RWPE2 (cell line): ENCODE results near the gene A1BG.

ENCODE experiments used
- ATAC-seq: fragments of 200-7000 bp; cut with Tn5 transposase; 3 replicates; pipeline ENCODE4 v1.9.1; 2021; ENCODE audit warnings: low read depth
- DNase-seq: peaks from one replicate; pipeline ENCODE4 v3.0.0-alpha.2; 2020; ENCODE audit warnings: low spot score
- H3K27ac ChIP-seq: fragments of 450-650 bp; 2 replicates; pipeline ENCODE4 v1.5.1; 2017; ENCODE audit warnings: mild to moderate bottlenecking; ENCODE audit not compliant: poor library complexity, severe bottlenecking
- H3K27me3 ChIP-seq: fragments of 250-450 bp; sonication (Bioruptor Pico); 2 replicates; pipeline ENCODE4 v1.5.1; 2021; ENCODE audit warnings: mild to moderate bottlenecking, moderate library complexity; ENCODE audit not compliant: insufficient read depth, poor library complexity, severe bottlenecking
- H3K36me3 ChIP-seq: fragments of 250-450 bp; sonication (Bioruptor Pico); 2 replicates; pipeline ENCODE4 v1.5.1; 2020; ENCODE audit warnings: low read depth, mild to moderate bottlenecking, moderate library complexity
- H3K4me1 ChIP-seq: fragments of 250-450 bp; sonication (Bioruptor Pico); 2 replicates; pipeline ENCODE4 v1.5.1; 2021; ENCODE audit warnings: mild to moderate bottlenecking, moderate library complexity; ENCODE audit not compliant: insufficient read depth, poor library complexity, severe bottlenecking
- H3K4me3 ChIP-seq: fragments of 250-450 bp; sonication (Bioruptor Pico); 2 replicates; pipeline ENCODE4 v1.5.1; 2021; ENCODE audit warnings: mild to moderate bottlenecking, moderate library complexity; ENCODE audit not compliant: severe bottlenecking
- H3K9me3 ChIP-seq: fragments of 250-450 bp; sonication (Bioruptor Pico); 2 replicates; pipeline ENCODE4 v1.5.1; 2021; ENCODE audit warnings: mild to moderate bottlenecking, moderate library complexity; ENCODE audit not compliant: severe bottlenecking
- TF ChIP-seq, protein P1 (sequence below): fragments of 450-650 bp; IDR thresholded peaks from one replicate; pipeline ENCODE4 v1.5.1; 2017; ENCODE audit warnings: mild to moderate bottlenecking, moderate library complexity; ENCODE audit not compliant: poor library complexity, severe bottlenecking

Gene A1BG

GRCh38 chr19:58326914-58327726 lies 26.2 kb downstream of the A1BG start, which contains the start of gene ZSCAN22:
Gene ZSCAN22 (plus strand): TSS chr19:58326994. CDS start chr19:58334803, 7,809 bp downstream.
- Histone ChIP-seq H3K36me3 (no peaks in the 10 kb centered on the region), H3K27ac (peak within 1 kb of the TSS; percentile 44), H3K27me3 (no peaks in the 10 kb centered on the region), H3K9me3 (no peaks in the 10 kb centered on the region), H3K4me3 (peak within 1 kb of the TSS; percentile 75), H3K4me1 (no peaks in the 10 kb centered on the region)
- TF ChIP-seq, protein P1, sequence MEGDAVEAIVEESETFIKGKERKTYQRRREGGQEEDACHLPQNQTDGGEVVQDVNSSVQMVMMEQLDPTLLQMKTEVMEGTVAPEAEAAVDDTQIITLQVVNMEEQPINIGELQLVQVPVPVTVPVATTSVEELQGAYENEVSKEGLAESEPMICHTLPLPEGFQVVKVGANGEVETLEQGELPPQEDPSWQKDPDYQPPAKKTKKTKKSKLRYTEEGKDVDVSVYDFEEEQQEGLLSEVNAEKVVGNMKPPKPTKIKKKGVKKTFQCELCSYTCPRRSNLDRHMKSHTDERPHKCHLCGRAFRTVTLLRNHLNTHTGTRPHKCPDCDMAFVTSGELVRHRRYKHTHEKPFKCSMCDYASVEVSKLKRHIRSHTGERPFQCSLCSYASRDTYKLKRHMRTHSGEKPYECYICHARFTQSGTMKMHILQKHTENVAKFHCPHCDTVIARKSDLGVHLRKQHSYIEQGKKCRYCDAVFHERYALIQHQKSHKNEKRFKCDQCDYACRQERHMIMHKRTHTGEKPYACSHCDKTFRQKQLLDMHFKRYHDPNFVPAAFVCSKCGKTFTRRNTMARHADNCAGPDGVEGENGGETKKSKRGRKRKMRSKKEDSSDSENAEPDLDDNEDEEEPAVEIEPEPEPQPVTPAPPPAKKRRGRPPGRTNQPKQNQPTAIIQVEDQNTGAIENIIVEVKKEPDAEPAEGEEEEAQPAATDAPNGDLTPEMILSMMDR = no peak
- DNase-seq (peak; percentile 96), ATAC-seq (peak; percentile 90)

DNA sequence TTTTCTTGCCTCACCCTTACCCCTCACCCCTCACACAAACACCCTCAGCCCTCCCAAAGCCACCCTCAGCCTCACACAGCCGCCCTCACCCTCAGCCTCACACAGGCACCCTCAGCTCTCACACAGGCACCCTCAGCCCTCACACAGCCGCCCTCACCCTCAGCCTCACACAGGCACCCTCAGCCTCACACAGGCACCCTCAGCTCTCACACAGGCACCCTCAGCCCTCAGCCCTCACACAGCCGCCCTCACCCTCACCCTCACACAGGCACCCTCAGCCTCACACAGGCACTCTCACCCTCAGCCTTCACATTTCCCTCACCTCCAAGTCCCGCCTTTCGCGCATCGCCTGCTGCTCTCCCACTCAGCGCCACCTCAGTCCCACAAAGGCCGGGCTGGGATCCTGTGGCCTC lies 26.8 kb downstream of the A1BG start:
- DNase-seq (no peak), ATAC-seq (peak; percentile 16)
- Histone ChIP-seq H3K36me3 (no peaks in the 10 kb centered on the region), H3K4me3 (peak overlapping the region; percentile 75), H3K4me1 (no peaks in the 10 kb centered on the region), H3K27me3 (no peaks in the 10 kb centered on the region), H3K27ac (peak overlapping the region; percentile 44), H3K9me3 (no peaks in the 10 kb centered on the region)
- TF ChIP-seq, protein P1 = no peak

GRCh38 chr19:58325311-58326022 lies 27.8 kb downstream of the A1BG start:
- H3K27ac ChIP-seq = no peak overlapping the region
- no peaks in the 10 kb centered on the region for H3K36me3 ChIP-seq
- H3K27me3 ChIP-seq = no peaks in the 10 kb centered on the region
- ATAC-seq (no peak), DNase-seq (no peak)
- TF ChIP-seq, protein P1 = no peak
- no peaks in the 10 kb centered on the region for H3K4me1 ChIP-seq
- H3K4me3 ChIP-seq = peak overlapping the region; percentile 75
- H3K9me3 ChIP-seq = no peaks in the 10 kb centered on the region

DNA sequence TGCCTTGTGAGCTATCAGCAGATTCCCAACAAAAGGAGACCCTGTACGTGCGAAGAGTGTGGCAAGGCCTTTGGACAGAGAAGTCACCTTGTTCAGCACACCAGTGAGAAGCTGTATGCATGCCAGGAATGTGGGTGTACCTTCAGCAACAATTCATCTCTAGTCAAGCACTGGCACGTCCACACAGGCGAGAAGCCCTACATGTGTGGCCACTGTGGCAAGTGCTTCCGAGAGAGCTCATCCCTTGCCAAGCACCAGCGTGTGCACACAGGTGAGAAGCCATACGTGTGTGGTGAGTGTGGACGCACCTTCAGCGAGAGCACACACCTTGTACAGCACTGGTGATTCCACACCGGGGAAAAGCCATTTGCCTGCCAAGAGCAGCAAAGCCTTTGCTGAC lies 34.1 kb downstream of the A1BG start:
- H3K27me3 ChIP-seq = no peaks in the 10 kb centered on the region
- H3K9me3 ChIP-seq = no peaks in the 10 kb centered on the region
- no peak for DNase-seq
- H3K36me3 ChIP-seq = peaks cover 11% of the 10 kb centered on the region
- TF ChIP-seq, protein P1 = no peak
- H3K4me1 ChIP-seq = no peaks in the 10 kb centered on the region
- H3K4me3 ChIP-seq = no peak overlapping the region
- H3K27ac ChIP-seq = no peak overlapping the region
- no peak; the same call in 2 of the 3 replicates for ATAC-seq

GRCh38 chr19:58318297-58318696 lies 35.0 kb downstream of the A1BG start:
- Histone ChIP-seq H3K36me3 (peaks cover 20% of the 10 kb centered on the region), H3K4me3 (no peak overlapping the region), H3K9me3 (no peaks in the 10 kb centered on the region), H3K4me1 (no peaks in the 10 kb centered on the region), H3K27me3 (no peaks in the 10 kb centered on the region), H3K27ac (no peak overlapping the region)
- DNase-seq (no peak), ATAC-seq (no peak)
- TF ChIP-seq, protein P1 = no peak
